ENCODE data around the gene CLNS1A.

Gene CLNS1A

GRCh38 chr11:77665240-77665965 lies 27.8 kb upstream of the CLNS1A start:
- TF ChIP-seq, protein P1, sequence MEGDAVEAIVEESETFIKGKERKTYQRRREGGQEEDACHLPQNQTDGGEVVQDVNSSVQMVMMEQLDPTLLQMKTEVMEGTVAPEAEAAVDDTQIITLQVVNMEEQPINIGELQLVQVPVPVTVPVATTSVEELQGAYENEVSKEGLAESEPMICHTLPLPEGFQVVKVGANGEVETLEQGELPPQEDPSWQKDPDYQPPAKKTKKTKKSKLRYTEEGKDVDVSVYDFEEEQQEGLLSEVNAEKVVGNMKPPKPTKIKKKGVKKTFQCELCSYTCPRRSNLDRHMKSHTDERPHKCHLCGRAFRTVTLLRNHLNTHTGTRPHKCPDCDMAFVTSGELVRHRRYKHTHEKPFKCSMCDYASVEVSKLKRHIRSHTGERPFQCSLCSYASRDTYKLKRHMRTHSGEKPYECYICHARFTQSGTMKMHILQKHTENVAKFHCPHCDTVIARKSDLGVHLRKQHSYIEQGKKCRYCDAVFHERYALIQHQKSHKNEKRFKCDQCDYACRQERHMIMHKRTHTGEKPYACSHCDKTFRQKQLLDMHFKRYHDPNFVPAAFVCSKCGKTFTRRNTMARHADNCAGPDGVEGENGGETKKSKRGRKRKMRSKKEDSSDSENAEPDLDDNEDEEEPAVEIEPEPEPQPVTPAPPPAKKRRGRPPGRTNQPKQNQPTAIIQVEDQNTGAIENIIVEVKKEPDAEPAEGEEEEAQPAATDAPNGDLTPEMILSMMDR (IDR thresholded peaks at IDR 0.05; ENCODE audit: low read depth, low read length), result no peak
- in situ Hi-C loops (cut with HindIII; ENCODE audit: low sequenced_read_pairs), result no loop called here
- no peak overlapping the region for H3K4me3 ChIP-seq (ENCODE audit: low read depth, low read length)
- no peak for DNase-seq (ENCODE audit: low read depth, low spot score)

DNA sequence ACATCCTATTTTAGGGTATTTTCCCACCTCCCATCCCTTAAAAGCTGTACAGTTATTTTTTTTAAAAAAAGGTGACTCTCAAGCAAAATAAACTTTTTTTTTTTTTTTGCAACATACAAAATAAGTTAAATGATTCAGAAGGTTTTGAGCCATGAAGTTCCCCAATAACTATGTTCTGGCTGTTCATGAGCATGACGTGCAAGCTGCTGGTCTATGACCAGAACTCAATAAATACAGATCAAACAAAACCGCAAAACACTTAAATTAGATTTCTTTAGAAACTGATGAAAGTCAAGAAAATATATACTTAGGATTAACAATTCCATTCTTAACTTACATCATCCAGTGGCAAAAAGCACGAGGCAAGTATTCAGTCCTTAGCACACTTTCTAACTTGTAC lies 24.1 kb upstream of the CLNS1A start:
- DNase-seq (ENCODE audit: low read depth, low spot score), result no peak
- H3K4me3 ChIP-seq (ENCODE audit: low read depth, low read length), result no peak overlapping the region
- TF ChIP-seq, protein P1 (IDR thresholded peaks at IDR 0.05; ENCODE audit: low read depth, low read length), result no peak
- in situ Hi-C loops (cut with HindIII; ENCODE audit: low sequenced_read_pairs), result no loop called here

- no peak overlapping the region for H3K4me3 ChIP-seq (ENCODE audit: low read depth, low read length)
- DNase-seq (ENCODE audit: low read depth, low spot score), result no peak
- TF ChIP-seq, protein P1 (IDR thresholded peaks at IDR 0.05; ENCODE audit: low read depth, low read length), result no peak
- in situ Hi-C loops (cut with HindIII; ENCODE audit: low sequenced_read_pairs), result no loop called here
These were observed 23.4 kb upstream of the CLNS1A start for GRCh38 chr11:77660947-77661346.

DNA sequence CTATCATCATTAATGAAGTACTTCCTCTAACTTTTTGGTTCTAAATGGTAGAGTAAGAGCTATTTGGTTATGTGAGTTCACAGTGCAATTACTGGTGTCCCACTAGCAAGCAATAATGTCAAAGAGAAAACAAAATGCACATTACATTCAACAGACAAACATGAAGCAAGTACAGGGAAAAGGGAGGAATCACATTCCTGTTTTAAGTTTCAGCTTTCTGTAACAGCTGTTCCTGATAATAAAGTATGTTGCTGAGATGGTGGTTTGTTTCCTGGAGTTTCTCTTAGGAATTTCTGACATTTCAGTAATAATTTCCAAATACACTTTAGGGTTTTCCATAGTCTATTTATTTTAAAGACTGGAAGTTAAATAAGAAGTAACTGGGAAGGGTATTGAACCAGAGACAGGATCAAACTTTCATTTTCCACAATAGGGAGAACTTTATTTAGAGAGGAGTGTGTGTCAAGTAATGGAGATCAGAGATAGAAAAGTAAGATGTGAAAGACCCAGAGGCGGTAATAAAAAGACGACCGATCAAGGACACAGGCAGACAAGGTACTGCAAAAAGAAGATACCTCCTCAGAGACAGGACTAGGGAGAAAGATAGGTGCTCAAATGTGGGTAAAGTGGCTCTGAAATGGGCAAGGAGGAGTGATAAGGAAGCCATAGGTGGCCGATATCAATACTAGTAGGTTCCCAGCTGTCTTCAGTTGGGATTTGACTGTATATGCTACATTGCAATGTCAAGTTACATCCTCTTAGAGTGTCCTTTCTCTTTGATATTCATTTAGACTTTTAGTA lies 20.8 kb upstream of the CLNS1A start:
- in situ Hi-C loops (cut with HindIII; ENCODE audit: low sequenced_read_pairs), result no loop called here
- no peak for DNase-seq (ENCODE audit: low read depth, low spot score)
- no peak overlapping the region for H3K4me3 ChIP-seq (ENCODE audit: low read depth, low read length)
- TF ChIP-seq, protein P1 (IDR thresholded peaks at IDR 0.05; ENCODE audit: low read depth, low read length), result no peak

GRCh38 chr11:77656362-77656761 lies 18.8 kb upstream of the CLNS1A start:
- no peak overlapping the region for H3K4me3 ChIP-seq (ENCODE audit: low read depth, low read length)
- TF ChIP-seq, protein P1 (IDR thresholded peaks at IDR 0.05; ENCODE audit: low read depth, low read length), result no peak
- no peak for DNase-seq (ENCODE audit: low read depth, low spot score)
- in situ Hi-C loops (cut with HindIII; ENCODE audit: low sequenced_read_pairs), result no loop called here

- no peak for DNase-seq (ENCODE audit: low read depth, low spot score)
- TF ChIP-seq, protein P1 (IDR thresholded peaks at IDR 0.05; ENCODE audit: low read depth, low read length), result no peak
- in situ Hi-C loops (cut with HindIII; ENCODE audit: low sequenced_read_pairs), result no loop called here
These were observed 17.3 kb upstream of the CLNS1A start for GRCh38 chr11:77654770-77655434.

More at GRCh38 chr11:77654770-77655434, 17.3 kb upstream of the CLNS1A start:
- H3K4me3 ChIP-seq (ENCODE audit: low read depth, low read length), result no peak overlapping the region

All from astrocyte of the spinal cord (primary cell).